Stimulated activated CD8-positive, alpha-beta memory T cell treated with anti-CD3 and anti-CD28 coated beads, Interleukin-15, amount 100 ng/mL, for 1 hour (primary cell): ENCODE results near the gene PLXND1.

Experiments used
- DNase-seq: peaks from one replicate; pipeline ENCODE4 v3.0.0-alpha.2; 2020; ENCODE audit warnings: low read depth

PLXND1 gene

DNA sequence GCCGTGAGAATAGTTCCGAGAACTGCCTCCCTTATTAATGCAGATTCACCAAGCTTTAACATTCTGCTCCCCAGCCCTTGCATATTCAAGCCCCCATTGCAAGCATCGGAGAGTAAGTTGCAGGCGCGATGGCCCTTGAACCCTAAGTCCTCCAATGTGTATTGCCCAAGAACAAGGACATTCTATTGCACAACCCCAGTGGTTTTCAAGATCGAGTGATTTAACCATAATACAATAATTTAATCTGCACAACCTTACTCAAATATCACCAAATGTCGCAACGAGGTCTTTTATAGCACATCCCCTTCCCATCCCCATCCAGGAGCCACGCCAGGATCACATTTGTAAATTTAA lies 21.7 kb upstream of the PLXND1 start:
- DNase-seq, result no peak

DNA sequence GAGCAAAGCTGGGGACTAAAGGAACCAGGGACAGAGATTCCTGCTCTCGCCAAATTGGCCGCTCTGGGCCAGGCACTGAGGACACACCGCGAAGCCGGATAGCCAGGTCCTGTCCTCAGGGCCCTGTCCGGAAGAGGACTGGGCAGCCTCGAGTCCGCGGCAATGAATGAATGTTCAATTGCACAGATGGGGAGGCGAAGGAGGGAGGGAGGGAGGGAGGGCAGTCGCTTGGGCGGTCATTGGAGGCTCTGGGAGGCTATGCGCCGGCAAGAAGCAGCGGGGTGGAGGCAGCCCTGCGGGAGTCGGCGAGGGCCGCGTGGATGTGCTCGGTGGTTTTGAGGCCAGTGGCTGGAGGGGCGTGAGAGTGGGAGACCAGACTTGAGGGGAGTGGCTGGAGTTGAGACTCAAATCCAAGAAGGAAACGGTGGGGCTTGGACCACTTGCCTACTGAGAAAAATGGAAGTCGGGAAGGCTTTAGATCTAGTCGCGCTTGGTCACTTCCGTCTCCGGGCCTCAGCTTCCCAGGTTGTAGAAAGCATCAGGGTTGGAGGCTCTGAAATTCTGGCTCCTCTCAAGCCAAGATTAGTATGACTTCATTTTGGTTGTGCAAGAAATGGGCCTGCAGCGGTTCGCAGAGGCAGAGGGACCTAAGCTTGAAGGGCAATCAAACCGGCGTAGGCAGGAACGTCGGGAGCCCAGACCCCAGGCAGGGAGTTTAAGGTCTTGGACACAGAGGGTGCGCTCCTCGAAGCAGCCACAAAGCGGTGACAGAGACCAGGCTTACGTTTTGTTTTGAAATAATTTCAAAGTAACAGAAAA lies 21.1 kb upstream of the PLXND1 start:
- peak; percentile 49 for DNase-seq

DNA sequence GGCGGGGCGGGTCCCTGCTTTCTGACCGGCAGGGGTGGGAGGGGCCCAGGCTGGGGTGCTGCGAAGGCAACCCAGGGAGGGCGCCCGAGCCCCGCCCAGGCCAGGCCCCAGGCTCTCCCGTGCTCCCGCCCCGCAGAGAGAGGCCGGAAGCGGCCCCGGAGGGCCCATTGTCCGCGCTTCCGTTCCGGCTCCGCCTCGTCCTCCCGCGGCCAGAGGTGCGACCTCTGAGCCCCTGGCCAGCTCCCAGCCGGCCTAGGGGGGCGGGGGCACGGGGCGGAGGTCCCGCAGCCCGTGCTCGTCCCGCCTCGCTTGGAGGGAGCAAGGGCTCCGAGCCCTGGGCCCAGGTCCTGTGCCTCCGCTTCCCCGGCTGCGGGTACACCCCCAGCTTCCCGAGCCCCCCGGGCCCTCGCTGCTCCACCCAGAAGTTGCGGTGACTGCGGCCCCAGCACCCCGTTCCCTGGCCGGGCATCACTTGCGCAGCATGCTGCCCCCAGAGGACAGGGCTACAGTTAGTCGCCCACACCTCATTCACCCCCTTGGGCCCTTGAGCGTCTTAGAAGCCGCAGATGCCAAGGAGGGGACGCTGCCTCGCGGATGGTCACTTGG lies 20.4 kb upstream of the PLXND1 start:
- DNase-seq, result no peak

- DNase-seq, result no peak
Measured at GRCh38 chr3:129625072-129625874, 18.8 kb upstream of the PLXND1 start.

- no peak for DNase-seq
Measured at GRCh38 chr3:129624347-129625071, 18.0 kb upstream of the PLXND1 start.

DNA sequence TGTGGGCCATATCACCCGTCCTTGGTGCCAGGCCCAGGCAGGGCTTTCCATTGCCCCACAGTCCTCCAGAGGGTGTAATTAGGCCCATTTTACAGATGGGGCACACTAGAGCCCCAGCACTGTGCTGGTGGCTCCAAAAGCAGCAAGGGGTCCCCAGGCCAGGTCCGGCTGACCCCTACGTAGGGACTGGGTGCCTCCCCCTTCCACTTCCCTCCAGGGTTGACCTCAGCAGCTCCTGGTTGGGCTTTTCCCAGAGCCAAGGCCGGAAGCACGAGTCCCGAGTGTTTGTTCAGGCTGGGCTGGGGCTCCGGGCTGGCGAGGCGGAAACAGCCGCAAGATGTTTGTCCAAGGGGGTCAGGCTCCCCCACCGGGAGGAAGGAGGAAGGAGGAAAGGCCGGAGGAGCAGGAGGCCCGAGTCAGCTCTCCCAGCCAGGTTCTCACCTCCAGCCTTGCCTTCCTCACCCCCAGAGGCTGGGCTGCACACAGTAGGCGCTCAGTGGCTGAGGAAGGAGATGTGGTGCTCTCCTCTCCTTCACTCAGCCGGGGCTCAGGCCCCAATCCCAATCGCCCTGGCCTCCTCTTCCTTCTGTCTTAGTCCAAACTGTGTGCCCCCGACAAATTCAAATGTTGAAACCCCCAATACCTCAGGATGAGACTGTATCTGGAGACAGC lies 17.1 kb upstream of the PLXND1 start:
- DNase-seq, result no peak

DNA sequence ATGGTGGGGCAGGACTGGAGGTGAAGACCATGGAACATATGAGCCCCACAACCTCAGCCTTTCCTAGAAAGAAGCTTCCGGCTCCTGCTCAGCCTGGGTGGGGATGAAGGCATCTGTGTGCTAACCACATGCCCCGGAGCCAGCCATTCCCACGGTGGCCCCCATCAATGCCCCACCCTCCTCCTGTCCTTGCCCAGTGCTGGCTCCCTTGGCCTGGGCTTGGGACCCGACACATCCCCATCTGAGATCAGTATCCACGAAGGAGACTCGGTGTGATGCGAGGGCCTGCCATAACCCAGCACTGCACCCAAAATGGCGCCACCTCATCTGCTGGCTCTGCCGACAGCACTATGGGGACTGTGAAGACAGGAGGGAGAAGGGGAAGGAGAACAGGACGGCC lies 16.5 kb upstream of the PLXND1 start:
- DNase-seq, result no peak

- DNase-seq, result no peak
Measured at GRCh38 chr3:129622226-129622874, 15.9 kb upstream of the PLXND1 start.

DNA sequence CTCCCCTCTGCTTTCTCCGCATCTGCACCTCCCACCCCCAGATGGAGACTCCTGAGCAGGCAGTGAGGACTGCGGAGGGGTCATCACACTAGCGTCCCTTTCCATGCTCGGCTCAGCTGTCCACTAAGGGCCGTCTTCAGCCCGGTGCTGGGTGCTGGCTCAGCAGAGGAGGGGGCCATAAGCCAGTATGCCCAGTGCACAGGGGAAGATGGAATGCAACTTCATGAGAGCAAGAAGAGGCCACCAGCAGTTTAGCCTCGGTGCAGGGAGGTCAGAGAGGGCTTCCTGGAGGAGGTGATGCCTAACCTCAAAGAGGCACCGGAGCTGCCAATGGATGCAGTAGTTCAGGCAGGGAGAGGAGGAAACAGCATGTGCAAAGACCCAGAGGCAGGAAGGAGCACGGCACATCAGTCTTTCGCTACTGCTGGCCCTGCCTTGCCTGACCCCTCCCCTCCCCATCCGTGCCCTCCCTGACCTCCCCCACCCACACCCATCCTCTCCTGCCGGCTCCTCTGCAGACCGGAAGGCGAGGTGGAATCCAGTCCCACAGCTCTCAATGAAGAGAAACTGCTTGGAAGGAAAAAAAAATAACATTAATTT lies 15.2 kb upstream of the PLXND1 start:
- DNase-seq, result no peak

DNA sequence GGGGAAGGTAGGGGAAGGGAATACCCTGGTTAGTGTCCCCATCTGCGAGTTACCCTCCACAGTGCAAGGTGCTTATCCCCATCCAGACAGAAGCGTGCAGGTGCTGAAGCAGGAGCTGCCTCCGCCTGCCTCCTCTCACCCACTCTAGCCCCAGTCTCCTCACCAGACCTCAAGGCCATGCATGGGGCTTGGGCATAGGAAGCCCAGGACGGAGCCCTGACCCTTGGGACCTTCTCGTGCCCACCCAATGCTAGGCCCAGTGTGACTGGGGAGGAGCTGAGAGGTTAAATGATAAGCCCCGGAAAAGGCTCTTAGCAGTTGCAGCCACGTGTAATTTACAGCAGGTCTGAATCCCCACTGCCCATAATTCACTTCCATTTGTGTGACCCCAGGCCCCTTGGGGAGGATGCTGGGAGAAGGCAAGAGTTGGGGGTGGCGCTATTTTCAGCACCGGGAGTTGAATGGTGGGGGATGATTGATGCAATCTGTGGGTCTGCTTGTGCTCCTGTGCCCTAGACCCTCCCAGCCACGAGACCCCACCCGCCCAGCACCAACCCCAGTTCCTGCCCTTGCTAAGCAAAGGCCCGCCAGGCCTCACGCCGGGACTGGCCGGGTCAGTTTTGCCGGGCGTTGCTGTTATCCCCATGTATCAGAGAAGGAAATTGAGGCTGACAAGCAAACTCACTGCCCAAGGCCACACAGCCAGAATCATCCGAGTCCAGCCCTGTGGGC lies 14.5 kb upstream of the PLXND1 start:
- no peak for DNase-seq

- no peak for DNase-seq
Measured at GRCh38 chr3:129619726-129620162, 13.3 kb upstream of the PLXND1 start.

DNA sequence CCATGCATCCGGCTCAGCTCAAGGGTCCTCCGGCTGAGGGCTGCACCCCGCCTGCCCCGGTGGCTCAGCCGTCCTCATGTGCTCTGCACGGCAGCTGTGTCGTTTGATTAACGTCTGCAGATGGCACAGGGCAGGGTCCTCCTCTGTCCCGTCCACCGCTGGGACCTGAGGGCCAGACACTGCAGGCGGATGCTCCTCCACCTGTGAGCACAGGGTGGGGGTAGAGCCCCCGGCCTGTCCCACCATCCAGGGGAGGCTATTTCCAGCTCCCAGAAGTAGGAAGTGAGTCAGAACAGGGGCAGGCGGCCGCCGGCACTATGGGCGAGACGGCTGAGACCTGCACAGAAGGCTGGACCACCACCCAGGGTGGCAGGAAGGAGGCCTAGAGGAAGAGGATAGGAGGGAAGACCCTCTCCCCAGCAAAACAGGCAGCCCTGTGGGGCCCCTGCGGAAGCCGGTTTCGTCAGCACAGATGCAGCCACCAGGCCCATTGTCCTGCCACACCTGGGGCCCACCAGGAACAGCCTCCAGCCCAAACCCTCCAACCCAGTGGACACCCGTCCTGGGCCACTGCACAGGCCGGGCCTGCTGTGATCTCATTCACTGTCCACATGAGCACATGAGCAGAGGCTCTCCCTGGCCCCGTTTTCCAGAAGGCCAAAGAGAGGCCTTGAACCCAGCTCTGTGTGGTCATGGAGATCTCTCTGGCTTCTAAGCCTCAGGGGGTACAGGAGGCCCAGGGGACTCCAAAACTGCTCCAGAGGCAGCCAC lies 12.6 kb upstream of the PLXND1 start:
- no peak for DNase-seq

GRCh38 chr3:129618186-129618820 lies 11.8 kb upstream of the PLXND1 start:
- no peak for DNase-seq

DNA sequence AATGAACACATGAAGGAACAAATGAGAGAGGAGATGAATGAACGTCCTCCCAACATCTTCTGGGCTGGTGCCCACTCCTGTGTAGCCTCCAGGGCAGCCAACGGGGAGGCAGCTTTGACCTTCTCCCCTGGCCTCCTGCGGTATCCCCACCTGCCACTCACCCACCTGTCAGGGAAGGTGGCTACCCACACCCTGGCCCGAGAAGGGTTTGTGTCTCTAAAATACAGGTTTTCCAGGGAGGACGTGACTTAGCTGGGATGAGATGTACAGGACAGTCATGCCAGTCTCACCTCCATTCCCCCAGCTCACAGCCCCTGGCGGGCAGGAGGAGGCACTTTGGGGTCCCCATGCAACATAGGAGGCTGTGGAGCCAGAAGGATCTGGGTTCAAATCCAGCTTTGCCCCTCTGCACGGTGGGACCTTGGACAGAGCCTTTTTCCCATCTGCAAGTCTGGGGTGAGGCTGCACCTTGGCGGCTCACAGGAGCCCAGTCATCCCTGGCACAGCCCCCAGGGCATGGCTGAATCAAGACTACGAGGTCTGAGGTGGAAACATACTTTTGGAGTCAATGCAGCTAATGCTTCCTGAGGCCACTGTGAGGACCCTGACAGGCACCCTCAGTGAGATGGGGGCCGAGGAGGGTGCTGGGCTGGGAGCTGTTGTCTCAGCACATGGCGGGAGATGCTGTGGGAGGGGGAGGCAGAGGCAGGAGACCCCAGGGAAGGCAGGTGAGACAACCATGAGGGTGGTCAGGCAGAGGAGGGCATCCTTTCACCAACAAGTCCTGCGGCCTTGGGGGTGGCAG lies 11.1 kb upstream of the PLXND1 start:
- no peak for DNase-seq

- DNase-seq, result no peak
Measured at GRCh38 chr3:129616713-129617112, 10.2 kb upstream of the PLXND1 start.

GRCh38 chr3:129616291-129616690 lies 9.8 kb upstream of the PLXND1 start:
- no peak for DNase-seq

DNA sequence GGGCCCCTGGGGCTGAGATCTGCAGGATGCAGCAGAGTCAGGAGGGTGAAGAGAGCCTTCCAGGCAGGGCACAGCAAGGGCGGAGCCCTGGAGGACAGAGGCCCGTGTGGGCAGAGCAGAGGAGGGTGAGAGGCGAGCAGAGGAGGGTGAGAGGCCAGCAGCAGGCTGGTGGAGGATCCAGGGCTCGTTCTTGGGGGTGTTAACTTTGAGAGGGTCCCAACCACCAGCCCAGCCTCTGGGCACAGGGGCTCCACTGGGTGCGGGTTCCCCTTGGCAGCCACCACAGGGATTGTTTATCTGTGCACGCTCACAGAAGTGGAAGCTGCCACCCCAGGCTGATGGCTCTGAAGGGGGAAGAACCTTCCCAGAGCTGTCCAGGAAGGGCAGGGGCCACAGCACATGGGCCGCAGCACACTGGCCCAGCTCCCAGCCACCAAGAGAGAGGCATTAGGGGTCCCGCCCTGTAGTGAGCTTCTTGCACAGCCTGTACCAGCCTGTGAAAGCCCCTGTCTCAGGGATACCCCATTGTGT lies 9.3 kb upstream of the PLXND1 start:
- DNase-seq, result no peak

DNA sequence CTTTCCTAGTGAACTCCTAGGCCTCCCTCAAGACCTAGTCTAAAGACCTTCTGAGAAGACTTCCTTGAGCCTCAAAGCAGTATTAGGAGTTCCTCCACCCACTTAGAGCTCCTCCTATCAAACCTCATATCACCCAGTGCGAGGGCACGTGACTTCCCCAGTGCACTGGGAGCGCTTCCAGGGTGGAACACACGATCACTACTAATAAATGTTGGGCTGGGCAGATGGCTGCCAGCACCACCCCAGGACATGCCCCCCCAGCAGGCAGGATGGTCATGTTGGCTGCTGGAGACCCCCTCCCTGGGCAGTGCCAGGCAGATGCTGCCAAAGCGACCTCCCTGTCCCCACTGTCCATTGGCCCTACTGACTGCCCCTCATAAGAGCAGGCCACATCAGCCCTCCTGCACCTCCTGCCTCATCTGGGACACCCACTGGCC lies 8.5 kb upstream of the PLXND1 start:
- no peak for DNase-seq
